NCI-H146 treated with DMSO at 0.1 percent for 48 hours (cell line): ENCODE results near the gene VPS25.
A peak's percentile ranks its signal among the peaks of the same experiment; 100 is the strongest.

Source experiments
- DNase-seq: peaks from one replicate; lab custom pipeline; 2025; ENCODE audit not compliant: unreplicated experiment; lab: John Stamatoyannopoulos, UW

The VPS25 gene

DNA sequence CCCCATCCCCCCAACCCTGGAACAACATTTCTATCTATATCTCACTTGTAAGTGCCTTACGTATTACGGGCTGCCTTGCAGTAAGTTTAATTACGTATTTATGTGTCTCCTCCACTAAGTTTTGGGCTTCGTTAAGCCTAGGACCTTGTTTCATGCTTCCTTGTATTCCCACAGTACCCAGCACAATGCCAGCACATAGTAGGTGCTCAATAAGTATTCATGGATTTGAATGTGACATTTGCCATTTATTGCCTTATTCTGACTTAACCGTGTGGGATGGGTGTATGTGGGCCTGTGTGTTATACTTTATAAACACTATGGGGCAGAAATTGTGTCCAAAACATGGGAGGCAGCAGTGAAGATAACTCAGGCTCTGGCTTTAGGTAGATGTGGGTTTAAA lies 19.3 kb downstream of the VPS25 start:
- no peak for DNase-seq

DNA sequence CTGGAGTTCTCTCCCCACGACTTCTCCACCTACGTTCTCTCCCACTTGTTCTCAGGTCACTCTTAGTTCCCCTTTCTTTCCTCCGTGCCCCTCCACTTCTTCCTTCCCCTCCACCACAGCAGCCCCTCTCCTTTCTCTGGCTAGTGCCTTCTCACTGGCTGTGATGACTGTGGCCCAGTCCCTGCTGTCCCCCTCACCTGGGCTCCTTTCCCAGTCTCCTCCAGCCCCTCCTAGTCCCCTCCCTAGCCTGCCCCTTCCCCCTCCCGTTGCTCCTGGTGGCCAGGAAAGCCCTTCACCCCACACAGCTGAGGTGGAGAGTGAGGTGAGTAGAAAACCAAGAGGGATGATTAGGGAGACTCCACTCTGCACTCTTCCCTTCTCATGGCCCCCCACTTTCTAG lies 21.8 kb downstream of the VPS25 start:
- DNase-seq: no peak

- no peak for DNase-seq
These were observed 22.2 kb downstream of the VPS25 start for GRCh38 chr17:42795465-42795864.

DNA sequence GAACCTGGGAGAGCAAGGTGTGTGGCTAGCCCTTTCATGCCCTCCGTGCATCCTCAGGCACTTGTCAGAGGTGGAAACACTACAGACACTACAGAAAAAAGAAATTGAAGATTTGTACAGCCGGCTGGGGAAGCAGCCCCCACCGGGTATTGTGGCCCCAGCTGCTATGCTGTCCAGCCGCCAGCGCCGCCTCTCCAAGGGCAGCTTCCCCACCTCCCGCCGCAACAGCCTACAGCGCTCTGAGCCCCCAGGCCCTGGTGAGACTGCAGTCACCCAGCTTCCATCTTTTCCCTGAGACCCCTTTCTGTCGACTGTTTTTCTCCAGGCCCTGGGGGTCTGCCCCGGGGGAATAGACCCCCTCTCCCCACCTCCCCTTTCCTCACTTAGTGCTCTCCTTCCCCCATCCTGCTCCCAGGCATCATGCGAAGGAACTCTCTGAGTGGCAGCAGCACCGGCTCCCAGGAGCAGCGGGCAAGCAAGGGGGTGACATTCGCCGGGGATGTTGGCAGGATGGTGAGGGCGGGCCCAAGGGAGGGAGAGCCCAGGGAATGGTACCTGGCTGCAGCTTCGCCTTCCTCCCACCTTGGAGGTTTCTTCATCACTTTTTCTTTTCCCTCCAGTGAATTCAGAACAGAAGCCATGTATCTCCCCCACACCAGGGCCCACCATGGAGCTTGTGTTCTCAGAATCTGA lies 23.0 kb downstream of the VPS25 start:
- no peak for DNase-seq

- no peak for DNase-seq
These were observed 24.1 kb downstream of the VPS25 start for GRCh38 chr17:42797067-42798007.

- DNase-seq: no peak
These were observed 24.7 kb downstream of the VPS25 start for GRCh38 chr17:42798011-42798382.

DNA sequence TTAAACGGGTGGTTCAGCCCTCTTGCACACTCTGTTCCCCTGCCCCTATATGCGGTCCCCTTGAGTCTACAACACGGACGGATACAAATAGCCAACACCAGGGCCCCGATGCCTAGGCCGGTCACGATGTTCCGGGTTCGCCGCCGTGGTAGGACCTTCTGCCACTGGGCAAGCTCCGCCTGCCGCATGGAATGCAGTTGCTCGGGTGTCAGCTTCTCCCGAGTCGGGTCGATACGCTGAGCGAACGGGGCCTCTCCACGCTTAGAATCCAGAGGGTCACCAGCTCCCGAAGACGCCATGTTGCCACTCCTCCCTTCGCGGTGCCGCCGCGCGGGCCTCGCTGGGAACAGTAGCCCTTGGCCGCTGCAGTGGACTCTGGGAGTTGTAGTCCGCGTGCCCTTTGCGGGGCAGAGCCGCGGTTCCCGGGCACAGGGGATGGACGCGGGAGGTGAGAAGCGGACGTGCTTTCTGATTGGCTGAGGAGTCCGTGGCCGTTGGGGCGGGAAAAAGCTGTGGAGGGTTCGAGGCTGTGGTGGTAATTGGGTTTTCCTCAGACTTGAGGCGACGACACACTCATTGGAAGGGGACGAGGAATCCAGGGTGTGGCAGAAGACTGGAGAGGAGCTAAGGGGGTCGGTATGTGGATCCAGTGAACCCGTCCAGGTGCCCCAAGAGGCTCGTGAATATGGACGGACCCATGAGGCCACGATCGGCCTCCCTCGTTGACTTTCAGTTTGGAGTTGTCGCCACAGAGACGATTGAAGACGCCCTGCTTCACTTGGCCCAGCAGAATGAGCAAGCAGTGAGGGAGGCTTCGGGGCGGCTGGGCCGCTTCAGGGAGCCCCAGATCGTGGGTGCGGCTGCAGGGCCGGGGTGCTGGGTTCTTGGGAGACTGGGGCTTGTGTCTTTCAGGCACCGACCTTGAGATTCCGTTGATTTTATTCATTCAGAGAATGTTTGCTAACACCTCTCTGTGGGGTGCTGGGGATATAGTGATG lies 25.4 kb downstream of the VPS25 start, which contains the start of the genes CNTD1 and COA3:
Gene CNTD1, plus strand, starts transcription at position 479 of the 998 bp plus-strand sequence. Its CDS starts 207 bp downstream, at position 686.
Gene COA3, minus strand, starts transcription at position 322 of the 998 bp plus-strand sequence. Its CDS starts 23 bp downstream, at position 299.
- peak; percentile 71 for DNase-seq

DNA sequence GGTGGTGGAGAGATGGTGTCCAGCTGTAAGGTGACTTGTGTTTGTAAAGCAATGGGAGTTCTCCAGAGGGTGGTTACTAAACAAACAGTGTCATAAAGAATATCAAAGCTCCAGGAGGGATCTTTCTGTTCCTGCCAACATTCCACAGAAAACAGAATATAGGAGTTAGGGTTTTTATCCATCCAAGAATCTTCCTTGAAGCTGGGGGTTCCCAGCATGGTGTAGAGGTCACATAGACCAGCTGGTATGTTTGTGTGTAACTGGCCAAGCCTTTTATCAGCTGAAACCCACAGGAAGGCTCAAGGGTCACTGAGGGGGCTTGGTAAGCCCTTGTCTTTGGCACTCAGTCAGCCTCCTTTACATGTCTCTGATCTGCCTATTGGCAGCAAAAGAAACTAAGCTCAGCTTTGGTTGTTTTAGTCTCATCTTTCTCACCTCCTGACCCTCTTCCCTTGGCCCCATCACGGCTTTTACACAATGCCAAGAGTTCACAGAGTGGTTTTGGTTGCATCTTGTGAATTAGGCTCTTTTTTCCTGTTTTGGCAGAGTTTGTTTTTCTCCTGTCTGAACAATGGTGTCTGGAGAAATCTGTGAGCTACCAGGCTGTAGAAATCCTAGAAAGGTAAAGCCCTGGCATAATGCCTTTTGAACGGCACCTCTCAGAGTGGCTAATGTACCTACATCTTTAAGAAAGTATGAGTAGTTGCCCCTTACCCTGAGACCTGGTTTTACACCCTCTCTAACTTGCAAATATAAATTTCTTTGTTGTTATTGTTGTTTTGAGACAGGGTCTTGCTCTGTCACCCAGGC lies 30.0 kb downstream of the VPS25 start:
- peak; percentile 71 for DNase-seq

DNA sequence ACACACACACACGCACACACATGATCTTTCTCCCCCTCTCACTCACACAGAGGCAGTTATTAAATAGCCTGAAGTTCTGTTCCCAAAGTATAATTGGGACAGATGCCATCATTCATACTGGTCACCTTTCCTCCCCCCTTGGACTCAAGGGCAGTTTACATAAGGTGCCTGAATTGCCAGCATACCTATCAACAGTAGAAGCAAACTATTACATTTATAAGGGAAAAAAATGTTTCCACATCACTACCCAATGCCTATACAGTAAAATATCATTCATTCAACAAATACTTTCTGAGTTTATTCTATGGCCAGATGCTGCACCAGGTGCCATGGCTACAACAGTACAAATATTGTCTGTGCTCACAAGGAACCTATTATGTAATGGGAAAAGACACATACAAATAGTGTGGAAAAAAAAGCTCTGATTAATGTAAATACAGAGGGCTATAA lies 31.7 kb downstream of the VPS25 start:
- peak; percentile 79 for DNase-seq

DNA sequence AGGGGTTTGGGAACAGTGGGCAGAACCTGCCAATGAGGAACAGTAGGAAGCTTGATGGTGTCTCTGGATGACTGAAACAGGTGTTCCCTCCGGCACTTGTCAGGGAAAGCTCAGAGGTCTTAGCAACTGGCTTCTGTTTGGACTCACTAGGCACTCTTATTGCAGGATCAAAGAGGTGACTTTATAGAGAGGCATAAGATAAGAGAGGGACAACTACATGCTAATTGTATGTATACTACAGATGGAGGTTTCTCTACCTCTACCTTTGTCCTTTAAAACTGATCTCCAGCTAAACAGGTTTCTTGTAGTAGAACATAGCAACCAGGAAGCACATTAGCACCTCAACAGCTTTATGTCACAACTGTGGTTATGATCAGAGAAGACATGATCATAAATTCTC lies 33.0 kb downstream of the VPS25 start:
- DNase-seq: no peak

DNA sequence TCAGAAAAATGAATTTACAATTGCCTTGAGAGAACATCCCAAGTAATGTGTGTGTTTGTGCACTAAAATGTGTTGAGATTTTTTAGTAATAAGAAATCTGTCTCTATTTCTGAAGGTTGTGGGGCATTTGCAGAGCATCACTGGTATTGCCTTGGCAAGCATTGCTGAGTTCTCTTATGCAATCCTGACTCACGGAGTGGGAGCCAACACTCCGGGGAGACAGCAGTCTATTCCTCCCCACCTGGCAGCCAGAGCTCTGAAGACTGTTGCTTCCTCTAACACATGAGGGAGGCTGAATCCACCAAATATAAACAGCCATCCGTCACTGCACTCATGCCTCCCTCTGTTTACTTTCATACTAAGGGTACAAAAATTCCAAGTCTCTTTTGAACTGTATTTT lies 36.0 kb downstream of the VPS25 start:
- no peak for DNase-seq

- no peak for DNase-seq
These were observed 41.6 kb downstream of the VPS25 start for GRCh38 chr17:42814633-42815399.

GRCh38 chr17:42817866-42818265 lies 44.6 kb downstream of the VPS25 start:
- DNase-seq: no peak

- no peak for DNase-seq
These were observed 45.1 kb downstream of the VPS25 start for GRCh38 chr17:42818379-42818778.

- DNase-seq: peak; percentile 37
These were observed 46.8 kb downstream of the VPS25 start for GRCh38 chr17:42819939-42820535.

GRCh38 chr17:42821176-42821575 lies 47.9 kb downstream of the VPS25 start:
- no peak for DNase-seq

GRCh38 chr17:42827472-42827871 lies 54.2 kb downstream of the VPS25 start:
- no peak for DNase-seq
